GM12878 (cell line): Measurements from ENCODE around the gene SHROOM2.

Experiments
- ATF7 ChIP-seq: fragments of 450-650 bp; IDR thresholded peaks from 2 replicates; pipeline ENCODE4 v1.6.1; 2016; ENCODE audit warnings: low read depth, mild to moderate bottlenecking
- DPF2 ChIP-seq: fragments of 450-650 bp; IDR thresholded peaks from 2 replicates; pipeline ENCODE4 v1.6.1; 2017; ENCODE audit warnings: mild to moderate bottlenecking
- HDAC6 ChIP-seq: fragments of 200-600 bp; sonication (generic); IDR thresholded peaks from one replicate; pipeline ENCODE4 v1.8.0; 2017; ENCODE audit warnings: antibody characterized with exemption; ENCODE audit not compliant: unreplicated experiment
- JUND ChIP-seq: IDR thresholded peaks from 2 replicates; pipeline ENCODE4 v1.6.1; 2012; ENCODE audit warnings: low read depth, mild to moderate bottlenecking, low read length, improper control_type of control experiment, moderate library complexity
- POLR2A ChIP-seq: IDR thresholded peaks from 2 replicates; pipeline ENCODE4 v1.6.1; 2011; ENCODE audit warnings: low read depth, mild to moderate bottlenecking, low read length
- SREBF2 ChIP-seq: IDR thresholded peaks from 2 replicates; pipeline ENCODE4 v1.6.1; 2012; ENCODE audit warnings: mild to moderate bottlenecking, low read length
- STAT1 ChIP-seq: fragments of 450-650 bp; conservative IDR thresholded peaks from 2 replicates; pipeline ENCODE4 v1.6.1; 2014; ENCODE audit warnings: antibody characterized with exemption, mild to moderate bottlenecking
- TF ChIP-seq, protein P1 (sequence below): IDR thresholded peaks from 2 replicates; pipeline ENCODE4 v1.6.1; 2011; ENCODE audit warnings: mild to moderate bottlenecking, low read depth, low read length, moderate library complexity; ENCODE audit not compliant: insufficient replicate concordance
- TF ChIP-seq, protein P2 (sequence below), 3 experiments: IDR thresholded peaks in 2 of 3; conservative IDR thresholded peaks in 1 of 3; 2 replicates each; pipeline ENCODE4 v1.5.1; 2011; ENCODE audit warnings: low read depth in 3 of 3, low read length in 3 of 3, mild to moderate bottlenecking in 3 of 3, control low read depth in 2 of 3, moderate library complexity in 2 of 3, inconsistent platforms in 1 of 3, mixed read lengths in 1 of 3; ENCODE audit not compliant: control insufficient read depth in 2 of 3, insufficient read depth in 1 of 3; ENCODE audit errors: extremely low read depth in 1 of 3

GRCh38 chrX:9802737-9803136 lies 16.5 kb downstream of the SHROOM2 start:
- TF ChIP-seq POLR2A: no peak
- no peak for TF ChIP-seq JUND
- TF ChIP-seq, protein P1, sequence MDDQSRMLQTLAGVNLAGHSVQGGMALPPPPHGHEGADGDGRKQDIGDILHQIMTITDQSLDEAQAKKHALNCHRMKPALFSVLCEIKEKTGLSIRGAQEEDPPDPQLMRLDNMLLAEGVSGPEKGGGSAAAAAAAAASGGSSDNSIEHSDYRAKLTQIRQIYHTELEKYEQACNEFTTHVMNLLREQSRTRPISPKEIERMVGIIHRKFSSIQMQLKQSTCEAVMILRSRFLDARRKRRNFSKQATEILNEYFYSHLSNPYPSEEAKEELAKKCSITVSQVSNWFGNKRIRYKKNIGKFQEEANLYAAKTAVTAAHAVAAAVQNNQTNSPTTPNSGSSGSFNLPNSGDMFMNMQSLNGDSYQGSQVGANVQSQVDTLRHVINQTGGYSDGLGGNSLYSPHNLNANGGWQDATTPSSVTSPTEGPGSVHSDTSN: no peak
- no peak for TF ChIP-seq DPF2
- no peak for TF ChIP-seq SREBF2
- TF ChIP-seq, protein P2, sequence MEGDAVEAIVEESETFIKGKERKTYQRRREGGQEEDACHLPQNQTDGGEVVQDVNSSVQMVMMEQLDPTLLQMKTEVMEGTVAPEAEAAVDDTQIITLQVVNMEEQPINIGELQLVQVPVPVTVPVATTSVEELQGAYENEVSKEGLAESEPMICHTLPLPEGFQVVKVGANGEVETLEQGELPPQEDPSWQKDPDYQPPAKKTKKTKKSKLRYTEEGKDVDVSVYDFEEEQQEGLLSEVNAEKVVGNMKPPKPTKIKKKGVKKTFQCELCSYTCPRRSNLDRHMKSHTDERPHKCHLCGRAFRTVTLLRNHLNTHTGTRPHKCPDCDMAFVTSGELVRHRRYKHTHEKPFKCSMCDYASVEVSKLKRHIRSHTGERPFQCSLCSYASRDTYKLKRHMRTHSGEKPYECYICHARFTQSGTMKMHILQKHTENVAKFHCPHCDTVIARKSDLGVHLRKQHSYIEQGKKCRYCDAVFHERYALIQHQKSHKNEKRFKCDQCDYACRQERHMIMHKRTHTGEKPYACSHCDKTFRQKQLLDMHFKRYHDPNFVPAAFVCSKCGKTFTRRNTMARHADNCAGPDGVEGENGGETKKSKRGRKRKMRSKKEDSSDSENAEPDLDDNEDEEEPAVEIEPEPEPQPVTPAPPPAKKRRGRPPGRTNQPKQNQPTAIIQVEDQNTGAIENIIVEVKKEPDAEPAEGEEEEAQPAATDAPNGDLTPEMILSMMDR (IDR thresholded peaks at IDR 0.05 in 2 of 3, conservative IDR thresholded peaks at IDR 0.05 in 1 of 3; ENCODE audit: control insufficient read depth in 2 of 3, extremely low read depth in 1 of 3, insufficient read depth in 1 of 3, low read depth in 3 of 3, low read length in 3 of 3): no peak
- no peak for TF ChIP-seq STAT1
- TF ChIP-seq ATF7: no peak
- TF ChIP-seq HDAC6: no peak
